GM12892 (cell line): ENCODE data around the gene ASMTL.

Experiments
- POLR2A ChIP-seq: IDR thresholded peaks from 2 replicates; pipeline ENCODE4 v1.6.1; 2011; ENCODE audit warnings: low read depth, low read length, control low read depth
- TAF1 ChIP-seq: IDR thresholded peaks from 2 replicates; pipeline ENCODE4 v1.6.1; 2011; ENCODE audit warnings: low read depth, mild to moderate bottlenecking, control low read depth, low read length, borderline replicate concordance

DNA sequence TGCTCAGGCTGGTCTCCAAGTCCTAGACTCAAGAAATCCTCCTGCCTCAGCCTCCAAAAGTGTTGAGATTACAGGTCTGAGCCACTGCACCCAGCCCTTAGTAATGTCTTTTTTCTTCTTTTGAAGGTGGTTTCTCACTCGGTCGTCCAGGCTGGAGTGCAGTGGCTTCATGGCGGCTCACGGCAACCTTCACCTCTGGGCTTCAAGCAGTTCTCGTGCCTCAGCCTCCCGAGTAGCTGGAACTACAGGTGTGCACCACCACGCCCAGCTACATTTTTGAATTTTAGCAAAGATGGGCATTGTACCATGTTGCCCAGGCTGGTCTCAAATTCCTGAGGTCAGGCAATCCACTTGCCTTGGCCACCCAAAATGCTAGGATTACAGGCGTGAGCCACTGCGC, 32.3 kb upstream of the ASMTL start:
- no peak for TF ChIP-seq POLR2A
- TF ChIP-seq TAF1 = no peak
